C1 segment of cervical spinal cord (tissue), 14 donors: ENCODE data around the gene SDHAF2.
"Not testable (repeated sequence)": the region's sequence is repeated elsewhere in the genome, so short reads cannot be mapped to it uniquely, and the experiment has no call there.

ENCODE experiments used
- DNase-seq, 14 donors: peaks; one replicate each; lab custom pipeline; 2025; lab: John Stamatoyannopoulos, UW

Gene SDHAF2

GRCh38 chr11:61425367-61426131 is 4.4 kb upstream of the SDHAF2 start:
- no peak for DNase-seq

- DNase-seq, result peak in 5 of 14 donors; percentile 33 to 75 (median 71)
Measured at GRCh38 chr11:61429346-61429690, 606 bp upstream of the SDHAF2 start.

GRCh38 chr11:61430839-61431238 is 915 bp downstream of the SDHAF2 start:
- not testable (repeated sequence) for DNase-seq

- no peak for DNase-seq
Measured at GRCh38 chr11:61437496-61437895, 7.6 kb downstream of the SDHAF2 start.

DNA sequence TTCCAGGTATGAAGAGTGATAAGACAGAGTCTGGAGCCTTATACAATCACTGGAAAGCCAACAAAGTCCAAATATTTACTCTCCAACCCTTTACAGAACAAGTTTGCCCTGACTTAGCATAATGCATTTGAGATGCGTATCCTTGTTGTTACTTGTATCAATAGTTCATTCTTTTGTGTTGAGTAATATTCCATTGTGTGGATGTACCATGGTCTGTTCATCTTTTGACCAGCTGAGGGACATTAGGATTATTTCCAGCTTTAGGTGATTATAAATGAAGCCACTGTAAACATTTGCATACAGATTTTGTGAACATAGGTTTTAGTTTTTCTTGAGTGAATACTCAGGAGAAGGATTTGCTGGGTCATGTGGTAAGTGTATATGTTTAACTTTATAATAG is 9.7 kb downstream of the SDHAF2 start:
- no peak for DNase-seq

DNA sequence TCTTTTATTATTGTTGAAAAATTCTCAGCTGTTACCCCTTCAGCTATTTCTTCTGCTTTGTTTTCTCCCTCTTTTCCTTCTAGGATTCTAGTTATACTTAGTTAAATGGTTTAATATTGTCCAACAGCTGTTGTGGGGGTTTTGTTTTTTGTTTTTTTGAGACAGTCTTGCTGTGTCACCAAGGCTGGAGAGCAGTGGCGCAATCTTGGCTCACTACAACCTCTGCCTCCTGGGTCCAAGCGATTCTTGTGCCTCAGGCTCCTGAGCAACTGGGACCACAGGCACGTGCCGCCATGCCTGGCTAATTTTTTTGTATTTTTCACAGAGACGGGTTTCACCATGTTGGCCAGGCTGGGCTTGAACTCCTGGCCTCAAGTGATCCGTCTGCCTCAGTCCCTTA is 12.7 kb downstream of the SDHAF2 start:
- DNase-seq, result no peak

DNA sequence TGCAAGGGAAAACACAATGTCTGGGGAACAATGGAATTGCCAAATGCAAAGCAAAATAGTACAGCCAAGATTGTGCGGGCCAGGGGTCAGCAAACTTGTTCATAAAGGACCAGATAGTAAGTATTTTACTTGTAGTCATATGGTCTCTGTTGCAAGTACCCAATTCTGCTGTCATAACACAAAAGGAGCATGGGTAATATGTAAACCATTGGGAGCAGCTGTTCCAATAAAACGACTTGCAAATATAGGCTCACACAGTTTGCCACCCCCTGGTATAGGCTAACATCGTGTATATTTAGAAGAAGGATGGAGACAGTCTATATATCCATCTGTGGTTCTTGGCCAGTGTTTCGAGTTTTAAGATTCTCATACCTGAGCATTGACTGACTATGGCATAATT is 15.6 kb downstream of the SDHAF2 start:
- DNase-seq, result no peak

DNA sequence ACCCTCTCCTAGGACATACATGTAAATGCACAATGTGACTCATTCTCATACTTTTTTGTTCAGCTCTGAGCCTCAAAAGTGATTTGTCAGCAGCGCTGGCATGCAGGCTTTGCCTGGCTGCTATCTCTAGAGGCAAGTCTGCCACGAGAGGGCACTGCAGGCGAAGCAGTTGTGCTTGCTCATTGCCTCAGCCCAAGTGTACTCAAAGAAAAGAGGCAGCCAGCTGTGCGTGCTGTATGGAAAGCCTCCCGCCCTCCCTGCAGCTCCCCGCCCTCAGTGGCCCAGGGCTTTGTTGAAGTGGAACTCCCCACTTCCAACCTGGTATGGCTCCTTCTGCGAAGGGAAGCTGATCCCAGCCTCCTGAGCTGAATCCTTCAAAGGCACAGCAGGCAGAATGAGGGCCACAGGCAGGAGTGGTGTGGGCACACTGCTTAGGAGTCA is 16.3 kb downstream of the SDHAF2 start:
- peak in 13 of 14 donors; percentile 21 to 84 (median 64) for DNase-seq

- DNase-seq, result no peak
Measured at GRCh38 chr11:61447601-61448551, 18.0 kb downstream of the SDHAF2 start.

DNA sequence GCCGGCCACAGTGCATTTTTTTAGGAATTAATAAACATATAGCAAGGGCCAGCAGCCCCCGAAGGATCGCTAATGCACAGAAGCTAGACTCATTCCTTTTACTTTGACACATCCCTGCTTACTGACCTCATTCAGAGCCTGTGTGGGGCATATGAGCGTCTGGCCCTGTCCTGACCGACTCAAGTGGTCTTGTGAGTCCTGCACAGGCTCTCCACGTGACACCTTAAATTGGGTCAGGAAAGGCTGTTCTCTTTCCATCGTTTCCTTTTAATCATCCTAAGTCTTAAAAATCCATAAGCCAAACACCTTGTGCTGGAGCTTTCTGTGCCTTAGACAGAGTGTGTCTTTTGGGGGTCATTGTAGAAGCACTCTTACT is 18.6 kb downstream of the SDHAF2 start:
- DNase-seq, result no peak

- DNase-seq, result no peak
Measured at GRCh38 chr11:61452825-61453224, 22.9 kb downstream of the SDHAF2 start.

DNA sequence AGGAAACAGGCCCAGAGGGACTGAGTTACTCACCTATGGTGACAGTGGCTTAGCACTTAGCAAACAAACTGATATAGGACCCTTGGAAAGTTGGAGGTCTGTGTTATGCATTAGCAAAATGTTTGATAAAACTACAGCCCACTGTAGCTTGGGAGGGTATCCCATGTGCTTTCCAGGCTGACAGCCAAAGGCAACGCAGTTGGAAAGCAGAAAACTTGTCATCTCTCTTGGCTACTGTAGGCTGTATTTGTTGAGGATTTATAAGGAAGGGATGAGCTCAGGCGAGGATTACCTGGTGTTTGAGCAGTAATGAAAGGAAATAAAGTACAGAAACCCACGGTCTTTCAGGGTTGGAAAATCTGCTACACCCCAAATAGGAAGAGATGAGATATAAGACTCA is 23.8 kb downstream of the SDHAF2 start:
- DNase-seq, result no peak

DNA sequence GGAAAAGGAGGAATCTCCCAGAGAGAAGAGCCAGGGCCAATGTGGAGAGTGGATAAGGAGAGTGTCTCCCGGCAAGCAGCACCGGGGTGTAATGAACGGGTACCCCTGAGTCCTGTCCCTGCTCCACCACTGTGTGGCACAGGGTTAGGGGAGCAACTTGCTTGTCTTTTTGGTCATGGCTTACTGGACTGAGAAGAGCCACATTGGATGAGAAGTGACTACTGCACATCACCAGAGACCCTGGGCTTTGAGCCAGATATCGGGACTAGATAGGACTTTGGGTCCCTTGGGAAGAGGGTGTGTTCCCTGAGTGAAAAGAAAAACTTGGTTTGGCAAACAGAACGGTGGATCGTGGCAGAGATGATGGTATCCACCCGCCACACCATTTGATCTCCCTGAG is 24.6 kb downstream of the SDHAF2 start:
- no peak for DNase-seq

- peak in 6 of 14 donors; percentile 10 to 44 (median 42) for DNase-seq
Measured at GRCh38 chr11:61460474-61460881, 30.6 kb downstream of the SDHAF2 start.

DNA sequence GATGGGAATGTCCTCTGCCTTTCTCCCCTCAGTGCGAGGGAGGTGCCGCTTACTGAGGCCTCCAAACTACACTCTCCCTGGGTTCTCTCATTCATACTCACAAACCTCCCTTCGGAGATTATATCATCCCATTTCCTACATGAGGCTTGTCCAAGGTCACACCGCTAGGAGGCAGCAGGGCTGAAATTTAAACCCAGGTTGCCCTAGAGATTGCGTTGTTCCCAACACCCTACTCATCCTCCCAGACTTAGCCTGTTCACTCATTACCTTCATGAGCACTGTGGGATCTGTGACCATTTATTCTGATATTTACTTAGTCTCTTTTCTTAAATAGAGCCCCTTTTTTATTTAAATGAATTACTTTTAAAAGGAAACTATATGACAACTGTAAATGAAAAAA is 31.1 kb downstream of the SDHAF2 start:
- DNase-seq, result no peak

GRCh38 chr11:61467602-61468001 is 37.7 kb downstream of the SDHAF2 start:
- not testable (repeated sequence) for DNase-seq

- no peak for DNase-seq
Measured at GRCh38 chr11:61468002-61468401, 38.1 kb downstream of the SDHAF2 start.

DNA sequence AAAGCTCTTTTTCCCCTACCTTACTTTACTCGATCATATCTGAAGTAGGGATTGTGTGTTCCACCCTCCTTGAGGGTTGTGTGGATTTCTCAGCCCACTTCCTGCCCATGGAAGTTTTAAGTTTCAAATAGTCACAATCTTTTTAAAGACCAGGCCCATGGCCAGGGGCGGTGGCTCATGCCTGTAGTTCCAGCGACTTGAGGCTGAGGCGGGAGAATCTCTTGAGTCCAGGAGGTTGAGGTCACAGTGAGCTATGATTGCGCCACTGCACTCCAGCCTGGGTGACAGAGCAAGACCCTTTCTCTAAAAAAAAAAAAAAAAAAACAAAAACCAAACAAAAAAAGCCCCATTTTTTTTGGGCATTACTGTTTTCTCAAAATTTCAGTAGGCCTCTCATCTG is 42.4 kb downstream of the SDHAF2 start:
- DNase-seq, result no peak

DNA sequence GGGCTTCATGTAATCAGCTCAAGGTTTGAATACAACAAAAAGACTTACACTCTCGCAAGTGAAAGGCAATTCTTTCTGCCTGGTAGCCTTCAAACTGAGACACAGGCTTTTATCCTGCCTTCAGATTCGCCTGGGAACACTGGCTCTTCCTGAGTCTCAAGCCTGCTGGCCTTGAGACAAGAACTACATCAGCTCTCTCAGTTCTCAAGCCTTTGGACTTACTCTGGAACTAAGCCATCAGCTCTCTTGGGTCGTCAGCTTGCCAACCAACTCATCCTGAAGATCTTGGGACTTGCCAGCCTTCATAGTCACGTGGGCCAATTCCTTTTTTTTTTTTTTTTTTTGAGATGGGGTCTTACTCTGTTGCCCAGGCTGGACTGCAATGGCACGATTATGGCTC is 42.9 kb downstream of the SDHAF2 start:
- peak in 5 of 14 donors; percentile 5 to 55 (median 29) for DNase-seq

- DNase-seq, result no peak
Measured at GRCh38 chr11:61473370-61474012, 43.6 kb downstream of the SDHAF2 start.

- no peak for DNase-seq
Measured at GRCh38 chr11:61474013-61474643, 44.2 kb downstream of the SDHAF2 start.

DNA sequence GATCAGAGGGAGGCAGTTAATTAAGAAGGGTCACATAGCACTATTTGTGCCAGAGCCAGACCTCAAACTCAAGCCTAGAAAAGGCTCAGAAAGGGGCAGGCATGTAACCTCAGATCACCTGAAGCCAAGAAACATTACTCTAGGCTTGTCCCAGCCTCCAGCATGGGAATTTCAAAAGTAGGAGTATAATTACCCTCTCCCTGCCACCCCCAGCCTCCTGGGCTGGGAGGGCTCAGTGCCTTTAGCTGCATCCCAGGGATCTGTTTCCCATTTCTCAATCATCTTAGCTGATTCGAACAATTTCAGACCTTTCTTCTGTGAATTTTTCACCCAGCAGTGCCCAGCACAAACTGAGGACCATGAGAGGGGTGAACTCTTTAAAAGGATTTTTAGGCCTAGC is 45.5 kb downstream of the SDHAF2 start:
- DNase-seq, result no peak
